Nephron progenitor cell (in vitro differentiated cells): Measurements from ENCODE around the gene WDR91.

Experiments
- DNase-seq: peaks from one replicate; pipeline ENCODE4 v3.0.0; 2021
- H3K27ac Mint-ChIP-seq: 2 replicates; pipeline ENCODE4 v1.8.0; 2021; ENCODE audit warnings: mild to moderate bottlenecking, moderate library complexity, mixed read lengths
- H3K27me3 Mint-ChIP-seq: 2 replicates; pipeline ENCODE4 v1.8.0; 2021; ENCODE audit warnings: mild to moderate bottlenecking, low read depth, mixed read lengths; ENCODE audit not compliant: poor library complexity
- H3K36me3 Mint-ChIP-seq: 2 replicates; pipeline ENCODE4 v1.8.0; 2021; ENCODE audit warnings: low read depth, mixed read lengths
- H3K4me1 Mint-ChIP-seq: 2 replicates; pipeline ENCODE4 v1.8.0; 2021; ENCODE audit warnings: mixed read lengths
- H3K4me3 Mint-ChIP-seq: 2 replicates; pipeline ENCODE4 v1.8.0; 2021; ENCODE audit warnings: mild to moderate bottlenecking, moderate library complexity, mixed read lengths
- H3K9me3 Mint-ChIP-seq: 2 replicates; pipeline ENCODE4 v1.8.0; 2021; ENCODE audit warnings: mild to moderate bottlenecking, moderate library complexity, mixed read lengths
- TF ChIP-seq, protein P1 (sequence below): fragments of 200-600 bp; sonication (generic); IDR thresholded peaks from 2 replicates; pipeline ENCODE4 v1.5.0; 2021; ENCODE audit warnings: antibody characterized with exemption

WDR91 gene

DNA sequence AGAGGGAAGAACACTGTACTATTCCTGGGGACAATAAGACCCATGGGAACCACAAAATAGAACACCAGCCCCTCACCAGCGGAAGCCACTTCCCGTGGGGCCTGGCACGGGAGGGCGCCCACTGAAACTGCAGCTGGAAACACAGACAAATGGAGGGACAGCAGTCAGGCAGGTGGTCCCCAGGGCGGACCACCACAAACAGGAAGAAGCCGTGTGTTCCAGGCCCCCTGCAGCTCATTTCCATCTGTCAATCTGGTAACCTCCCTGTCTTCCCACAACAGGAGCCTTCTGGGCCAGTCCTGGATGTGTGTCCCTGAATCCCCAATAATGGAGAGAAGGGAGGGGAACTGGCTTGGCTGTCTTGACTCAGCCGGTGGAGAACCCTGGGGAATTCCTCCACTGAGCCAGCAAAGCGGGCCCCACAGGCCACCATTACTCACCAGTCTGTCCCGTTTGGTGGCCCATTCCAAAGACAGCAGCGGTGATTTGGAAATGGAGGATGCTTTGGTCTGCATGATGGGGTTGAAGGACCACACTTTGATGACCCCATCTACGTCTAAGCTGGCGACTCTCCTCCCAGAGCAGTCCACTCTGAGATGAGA is 16.7 kb downstream of the WDR91 start:
- TF ChIP-seq, protein P1, sequence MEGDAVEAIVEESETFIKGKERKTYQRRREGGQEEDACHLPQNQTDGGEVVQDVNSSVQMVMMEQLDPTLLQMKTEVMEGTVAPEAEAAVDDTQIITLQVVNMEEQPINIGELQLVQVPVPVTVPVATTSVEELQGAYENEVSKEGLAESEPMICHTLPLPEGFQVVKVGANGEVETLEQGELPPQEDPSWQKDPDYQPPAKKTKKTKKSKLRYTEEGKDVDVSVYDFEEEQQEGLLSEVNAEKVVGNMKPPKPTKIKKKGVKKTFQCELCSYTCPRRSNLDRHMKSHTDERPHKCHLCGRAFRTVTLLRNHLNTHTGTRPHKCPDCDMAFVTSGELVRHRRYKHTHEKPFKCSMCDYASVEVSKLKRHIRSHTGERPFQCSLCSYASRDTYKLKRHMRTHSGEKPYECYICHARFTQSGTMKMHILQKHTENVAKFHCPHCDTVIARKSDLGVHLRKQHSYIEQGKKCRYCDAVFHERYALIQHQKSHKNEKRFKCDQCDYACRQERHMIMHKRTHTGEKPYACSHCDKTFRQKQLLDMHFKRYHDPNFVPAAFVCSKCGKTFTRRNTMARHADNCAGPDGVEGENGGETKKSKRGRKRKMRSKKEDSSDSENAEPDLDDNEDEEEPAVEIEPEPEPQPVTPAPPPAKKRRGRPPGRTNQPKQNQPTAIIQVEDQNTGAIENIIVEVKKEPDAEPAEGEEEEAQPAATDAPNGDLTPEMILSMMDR, result no peak
- no peaks in the 10 kb centered on the region for H3K27me3 Mint-ChIP-seq
- H3K4me1 Mint-ChIP-seq, result peaks cover 11% of the 10 kb centered on the region
- no peak overlapping the region for H3K27ac Mint-ChIP-seq
- peaks cover 59% of the 10 kb centered on the region for H3K36me3 Mint-ChIP-seq
- H3K9me3 Mint-ChIP-seq, result no peaks in the 10 kb centered on the region
- no peak for DNase-seq
- H3K4me3 Mint-ChIP-seq, result no peak overlapping the region

DNA sequence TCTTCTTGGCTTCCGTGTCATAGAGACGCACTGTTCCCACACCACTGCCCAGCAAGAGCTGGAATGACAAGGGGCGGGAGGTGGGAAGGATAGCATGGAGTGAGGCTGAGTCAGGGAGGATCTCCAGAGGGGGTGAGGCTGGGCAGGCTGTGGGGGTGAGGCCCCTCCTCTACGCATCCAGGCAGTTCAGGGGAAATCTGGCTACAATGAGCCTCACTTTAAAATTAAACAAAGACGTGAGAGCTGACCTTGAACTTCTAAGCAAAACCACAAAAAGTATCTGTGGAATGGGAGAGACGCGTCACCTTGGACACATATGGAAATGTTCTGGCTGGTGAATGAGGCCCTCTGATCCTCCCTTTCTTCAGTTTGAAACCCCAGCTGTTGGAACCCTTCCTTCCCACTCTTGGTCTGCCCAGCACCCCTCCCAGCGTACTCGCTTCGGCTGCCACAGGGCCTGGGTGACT is 17.7 kb downstream of the WDR91 start:
- peak overlapping the region; percentile 30 for H3K27ac Mint-ChIP-seq
- TF ChIP-seq, protein P1, result no peak
- H3K27me3 Mint-ChIP-seq, result no peaks in the 10 kb centered on the region
- no peak for DNase-seq
- H3K9me3 Mint-ChIP-seq, result no peaks in the 10 kb centered on the region
- H3K4me1 Mint-ChIP-seq, result peaks cover 5% of the 10 kb centered on the region
- peaks cover 51% of the 10 kb centered on the region for H3K36me3 Mint-ChIP-seq
- no peak overlapping the region for H3K4me3 Mint-ChIP-seq

DNA sequence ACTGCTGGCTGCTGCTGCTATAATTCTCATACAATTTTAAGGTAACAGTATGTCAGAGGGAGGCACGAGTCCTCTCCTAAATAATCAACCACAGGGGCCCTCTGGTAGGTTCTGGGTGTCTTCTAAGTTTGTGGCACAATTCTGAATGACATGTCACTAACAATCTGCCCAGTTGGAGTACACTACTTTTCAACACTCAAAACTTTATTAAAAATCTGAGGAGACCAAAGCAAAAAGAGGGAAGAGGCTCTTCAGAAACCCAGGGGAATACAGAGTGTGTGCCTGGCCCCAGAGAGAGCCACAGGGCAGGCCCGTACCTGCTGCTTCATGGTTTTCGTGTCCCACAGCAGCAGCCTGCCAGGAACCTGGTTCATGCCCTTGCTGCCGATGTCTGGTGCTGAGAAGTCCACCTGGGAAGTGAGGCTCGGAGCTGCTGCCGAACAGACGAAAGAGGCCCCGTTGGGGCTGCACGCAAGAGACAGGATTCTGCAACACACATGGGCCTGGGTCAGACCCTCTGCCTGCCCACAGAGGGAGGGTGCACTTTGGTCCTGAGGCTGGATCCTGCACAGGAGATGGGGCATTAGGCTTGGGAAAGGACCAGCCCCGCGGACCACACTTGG is 18.3 kb downstream of the WDR91 start:
- Mint-ChIP-seq H3K36me3 (peaks cover 51% of the 10 kb centered on the region), H3K9me3 (no peaks in the 10 kb centered on the region), H3K27me3 (no peaks in the 10 kb centered on the region), H3K4me3 (no peak overlapping the region), H3K4me1 (peaks cover 5% of the 10 kb centered on the region), H3K27ac (peak overlapping the region; percentile 37)
- TF ChIP-seq, protein P1, result no peak
- DNase-seq, result no peak

DNA sequence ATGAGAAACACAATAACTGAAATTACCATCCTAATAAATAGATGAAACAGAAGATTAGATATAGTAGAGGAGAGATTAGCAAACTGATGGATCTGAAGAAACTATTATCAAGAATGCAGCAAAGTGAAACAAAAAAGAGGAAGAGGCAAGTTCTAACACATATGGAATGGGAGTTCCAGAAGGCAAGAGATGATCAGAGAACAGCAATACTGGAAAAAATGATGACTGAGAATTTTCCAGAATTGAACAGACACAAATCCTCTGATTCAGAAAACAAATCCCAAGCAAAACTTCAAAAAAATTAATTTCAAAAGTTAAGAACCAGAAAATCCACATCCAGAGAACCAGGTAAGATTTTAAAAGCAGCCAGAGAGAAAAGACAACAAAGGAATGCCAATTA is 20.6 kb downstream of the WDR91 start:
- DNase-seq, result no peak
- TF ChIP-seq, protein P1, result no peak
- H3K36me3 Mint-ChIP-seq, result peaks cover 61% of the 10 kb centered on the region
- H3K27ac Mint-ChIP-seq, result no peak overlapping the region
- H3K4me3 Mint-ChIP-seq, result no peak overlapping the region
- peaks cover 5% of the 10 kb centered on the region for H3K4me1 Mint-ChIP-seq
- no peaks in the 10 kb centered on the region for H3K27me3 Mint-ChIP-seq
- no peaks in the 10 kb centered on the region for H3K9me3 Mint-ChIP-seq

DNA sequence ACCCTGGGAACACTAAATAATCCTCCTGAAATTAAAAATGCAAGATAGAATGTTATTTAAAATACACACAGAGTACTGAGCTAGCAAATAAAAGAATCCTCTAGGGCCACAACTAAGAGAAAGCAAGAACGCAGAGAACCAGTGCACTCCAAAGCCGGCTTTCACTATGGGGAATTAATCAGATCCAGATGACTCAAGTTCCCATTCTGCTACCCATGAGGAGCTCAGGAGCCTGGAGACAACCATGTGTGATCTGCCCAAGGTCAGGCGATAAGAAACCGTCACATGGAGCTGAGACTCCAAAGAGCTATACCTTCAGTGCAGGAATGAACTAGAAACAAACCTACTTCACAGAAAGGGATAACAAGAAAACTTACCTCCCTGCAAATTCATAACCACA is 21.4 kb downstream of the WDR91 start:
- DNase-seq, result no peak
- H3K9me3 Mint-ChIP-seq, result no peaks in the 10 kb centered on the region
- TF ChIP-seq, protein P1, result no peak
- H3K4me1 Mint-ChIP-seq, result peaks cover 5% of the 10 kb centered on the region
- peaks cover 61% of the 10 kb centered on the region for H3K36me3 Mint-ChIP-seq
- H3K27ac Mint-ChIP-seq, result no peak overlapping the region
- no peaks in the 10 kb centered on the region for H3K27me3 Mint-ChIP-seq
- no peak overlapping the region for H3K4me3 Mint-ChIP-seq

DNA sequence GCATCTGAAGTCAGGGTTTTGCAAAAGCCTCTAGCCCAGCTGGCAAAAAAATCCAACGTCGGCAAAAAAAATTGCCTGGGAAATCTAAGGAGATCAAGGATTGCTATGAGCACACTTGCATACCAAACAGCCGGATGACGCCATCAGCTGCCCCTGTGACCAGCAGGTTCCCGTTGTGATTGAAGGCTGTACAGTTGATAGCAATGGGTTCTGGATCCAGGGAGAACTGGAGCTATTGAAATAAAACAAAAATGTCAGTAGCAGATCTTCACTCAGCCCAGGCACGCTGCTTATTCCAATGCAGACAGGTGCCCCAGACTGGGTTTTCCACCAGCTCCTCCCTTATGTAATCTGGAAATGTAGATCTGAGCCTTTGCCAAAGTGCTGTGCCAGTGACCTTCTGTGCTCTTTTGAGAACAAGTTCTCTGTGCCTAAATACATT is 22.1 kb downstream of the WDR91 start:
- Mint-ChIP-seq H3K9me3 (no peaks in the 10 kb centered on the region), H3K4me1 (peaks cover 2% of the 10 kb centered on the region), H3K36me3 (peaks cover 63% of the 10 kb centered on the region), H3K27ac (no peak overlapping the region), H3K27me3 (no peaks in the 10 kb centered on the region), H3K4me3 (no peak overlapping the region)
- DNase-seq, result no peak
- TF ChIP-seq, protein P1, result no peak
